HG03064 (cell line): ENCODE data around the gene MRPL2.
"Not testable (repeated sequence)": the region's sequence is repeated elsewhere in the genome, so short reads cannot be mapped to it uniquely, and the experiment has no call there.

Experiments
- ATAC-seq: cut with Tn5 transposase; IDR thresholded peaks from one replicate; pipeline ENCODE4 v1.9.1; 2021; ENCODE audit warnings: low read depth; ENCODE audit not compliant: unreplicated experiment

Gene MRPL2

DNA sequence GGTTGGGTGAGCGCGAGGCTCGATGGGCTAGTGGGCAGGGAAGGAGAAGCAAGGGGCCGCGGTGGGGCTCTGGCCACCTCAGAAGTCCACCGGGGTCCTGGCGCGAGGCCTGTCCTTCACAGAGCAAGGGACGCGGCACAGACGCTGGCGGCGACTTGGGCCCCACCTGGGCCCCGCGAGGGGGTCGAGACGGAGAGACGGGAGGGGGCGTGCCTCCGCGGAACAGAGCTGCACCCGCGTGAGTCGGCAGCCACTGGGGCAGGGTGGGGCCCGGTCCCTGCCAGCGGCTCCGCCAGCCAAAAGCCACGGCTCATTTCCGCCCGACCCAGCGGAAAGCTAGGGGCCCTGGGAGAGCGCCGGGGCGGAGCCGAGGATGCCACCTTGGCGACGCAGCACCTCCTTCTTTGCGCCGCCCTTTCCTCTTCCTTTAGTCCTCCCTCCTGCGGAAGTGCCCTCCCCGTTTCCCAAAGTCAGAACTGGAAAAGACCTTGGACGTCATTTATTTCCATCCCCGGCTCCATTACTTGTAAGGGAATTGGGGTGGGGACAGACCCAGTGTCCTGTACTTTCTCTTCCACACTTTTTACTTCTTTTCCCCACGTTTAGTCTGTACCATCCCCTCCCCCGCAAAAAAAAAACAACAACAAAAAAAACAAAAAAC lies 5.6 kb downstream of the MRPL2 start, which contains the start of gene CUL7:
Gene CUL7, minus strand, starts transcription at position 307 of the 661 bp plus-strand sequence. CDS start 1,063 bp downstream, outside the sequence.
- peak; percentile 61 for ATAC-seq

- ATAC-seq: peak; percentile 17
Observed at GRCh38 chr6:43052842-43053544, 6.2 kb downstream of the MRPL2 start.

GRCh38 chr6:43052225-43052841 lies 6.9 kb downstream of the MRPL2 start:
- no peak for ATAC-seq

DNA sequence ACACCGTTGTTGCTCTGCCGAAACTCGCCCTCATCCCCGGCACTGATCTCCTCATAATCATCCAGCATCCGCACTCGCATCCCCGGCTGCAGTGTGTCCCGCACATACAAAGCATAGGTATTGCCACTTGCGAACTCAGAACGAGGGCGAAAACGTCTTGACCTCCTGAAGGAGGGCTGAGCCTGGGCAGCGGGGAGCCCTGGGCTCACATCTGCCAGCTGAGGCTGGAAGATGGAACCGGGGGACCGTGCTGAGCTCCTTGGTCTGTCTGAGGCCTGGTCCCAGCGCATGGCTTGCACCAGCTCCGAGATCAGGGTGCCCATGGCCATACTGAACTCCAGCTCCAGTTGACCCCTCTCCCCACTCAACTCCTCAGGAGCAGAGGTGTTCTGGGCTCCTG lies 8.3 kb downstream of the MRPL2 start:
- no peak for ATAC-seq

GRCh38 chr6:43047998-43048397 lies 11.2 kb downstream of the MRPL2 start:
- ATAC-seq: no peak

- no peak for ATAC-seq
Observed at GRCh38 chr6:43045371-43045930, 13.8 kb downstream of the MRPL2 start.

DNA sequence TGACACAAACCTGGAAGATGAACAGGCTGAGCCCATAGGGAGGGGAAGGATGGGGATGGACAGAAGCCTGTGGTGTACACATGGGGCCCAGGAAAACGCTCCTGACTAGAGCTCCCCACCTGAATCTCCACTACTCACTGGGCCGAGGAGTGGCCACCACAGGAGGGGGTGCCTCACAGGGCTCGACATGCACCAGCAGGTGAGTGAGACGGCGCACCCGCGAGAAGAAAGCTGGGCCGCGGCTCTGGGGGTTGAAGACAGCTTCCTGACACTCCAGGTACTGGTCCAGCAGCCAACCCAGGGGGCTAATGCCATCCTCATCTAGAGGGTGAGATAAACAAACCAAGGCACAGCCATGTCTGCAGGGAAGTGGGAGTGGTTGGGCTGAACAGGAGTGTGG lies 15.9 kb downstream of the MRPL2 start:
- no peak for ATAC-seq

DNA sequence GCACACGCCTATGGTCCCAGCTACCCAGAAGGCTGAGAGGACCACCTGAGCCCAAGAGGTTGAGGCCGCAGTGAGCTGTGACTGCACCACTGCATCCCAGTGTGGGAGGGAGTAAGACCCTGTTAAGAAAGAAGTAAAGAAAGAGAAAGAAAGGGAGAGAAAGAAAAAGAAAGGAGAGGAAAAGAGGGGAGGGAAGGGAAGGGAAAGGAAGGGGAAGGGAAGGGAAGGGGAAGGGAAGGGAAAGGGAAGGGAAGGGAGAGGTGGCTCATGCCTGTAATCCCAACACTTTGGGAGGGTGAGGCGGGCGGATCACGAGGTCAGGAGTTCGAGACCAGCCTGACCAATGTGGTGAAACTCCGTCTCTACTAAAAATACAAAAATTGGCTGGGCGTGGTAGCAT lies 17.8 kb downstream of the MRPL2 start:
- not testable (repeated sequence) for ATAC-seq

GRCh38 chr6:43040542-43041257 lies 18.5 kb downstream of the MRPL2 start:
- no peak for ATAC-seq

DNA sequence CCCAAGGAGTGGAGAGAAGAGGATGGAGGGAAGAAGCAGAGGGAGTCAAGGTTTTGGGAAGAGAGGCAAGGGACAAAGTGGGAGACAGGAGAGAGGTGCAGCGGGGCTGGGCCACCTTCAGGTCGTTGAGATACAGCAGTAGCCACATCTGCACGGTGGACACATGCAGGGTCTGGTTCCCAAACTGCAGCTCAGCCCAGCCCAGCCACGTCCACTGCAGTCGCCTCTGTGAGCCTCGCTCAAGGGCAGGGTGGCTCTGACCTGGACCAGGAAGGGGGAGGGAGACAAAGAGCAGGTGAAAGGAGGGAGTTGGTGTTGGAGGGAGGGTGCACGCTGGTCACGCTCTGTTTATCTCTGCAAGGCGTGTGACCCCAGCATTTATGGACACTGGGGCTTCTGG lies 20.5 kb downstream of the MRPL2 start:
- ATAC-seq: no peak

GRCh38 chr6:43037706-43038105 lies 21.5 kb downstream of the MRPL2 start:
- no peak for ATAC-seq

GRCh38 chr6:43037197-43037596 lies 22.0 kb downstream of the MRPL2 start:
- no peak for ATAC-seq

- ATAC-seq: no peak
Observed at GRCh38 chr6:43036712-43037111, 22.5 kb downstream of the MRPL2 start.

DNA sequence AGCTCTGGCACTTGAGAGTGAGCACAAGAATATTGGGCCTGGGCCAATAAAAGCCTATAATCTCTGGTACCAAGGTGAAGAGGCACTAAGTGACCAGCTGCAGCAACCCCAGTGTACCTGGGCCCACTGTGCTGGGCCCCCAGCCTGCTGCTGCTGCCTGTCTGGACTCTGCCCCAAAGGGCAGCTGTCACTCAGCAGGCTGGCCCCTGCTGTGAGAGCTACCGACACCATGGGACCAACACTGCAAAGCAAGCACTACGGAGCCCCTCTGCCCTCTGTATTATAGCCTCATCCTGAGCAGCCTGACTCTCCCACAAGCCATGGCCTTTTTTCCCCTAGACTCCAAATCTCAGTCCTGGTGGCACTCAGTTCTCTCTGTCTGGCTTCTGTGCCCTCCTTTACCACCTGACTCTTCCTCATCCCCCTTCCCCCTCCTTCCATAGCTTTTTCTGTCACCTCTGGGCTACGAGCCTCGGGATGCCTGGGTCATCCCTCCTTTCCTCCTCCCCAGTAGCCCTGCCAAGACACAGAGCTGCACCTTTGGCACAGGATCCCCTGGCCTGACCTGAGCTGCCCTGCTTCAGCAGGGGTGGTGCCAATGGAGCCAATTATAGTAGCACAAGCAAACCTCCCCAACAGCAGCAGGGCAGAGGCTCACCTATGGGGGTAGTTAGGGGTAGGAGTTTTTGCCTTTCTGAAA lies 23.6 kb downstream of the MRPL2 start:
- ATAC-seq: no peak

DNA sequence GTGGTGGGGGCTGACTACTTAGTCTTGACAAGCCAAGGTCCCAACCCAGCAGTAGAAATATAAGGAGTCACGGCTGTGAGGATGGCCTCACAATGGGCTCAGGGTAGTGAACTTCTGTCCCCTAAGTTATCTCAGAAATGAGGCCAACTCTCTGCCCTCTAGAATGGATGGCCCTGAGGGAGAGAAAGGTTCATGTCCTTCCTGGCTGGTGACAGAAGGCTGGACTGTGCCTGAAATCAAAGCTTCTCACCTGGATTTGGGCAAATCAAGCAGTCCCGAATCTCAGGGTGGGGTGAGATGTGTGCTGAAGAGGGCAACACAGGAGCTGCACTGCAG lies 25.1 kb downstream of the MRPL2 start:
- ATAC-seq: no peak

DNA sequence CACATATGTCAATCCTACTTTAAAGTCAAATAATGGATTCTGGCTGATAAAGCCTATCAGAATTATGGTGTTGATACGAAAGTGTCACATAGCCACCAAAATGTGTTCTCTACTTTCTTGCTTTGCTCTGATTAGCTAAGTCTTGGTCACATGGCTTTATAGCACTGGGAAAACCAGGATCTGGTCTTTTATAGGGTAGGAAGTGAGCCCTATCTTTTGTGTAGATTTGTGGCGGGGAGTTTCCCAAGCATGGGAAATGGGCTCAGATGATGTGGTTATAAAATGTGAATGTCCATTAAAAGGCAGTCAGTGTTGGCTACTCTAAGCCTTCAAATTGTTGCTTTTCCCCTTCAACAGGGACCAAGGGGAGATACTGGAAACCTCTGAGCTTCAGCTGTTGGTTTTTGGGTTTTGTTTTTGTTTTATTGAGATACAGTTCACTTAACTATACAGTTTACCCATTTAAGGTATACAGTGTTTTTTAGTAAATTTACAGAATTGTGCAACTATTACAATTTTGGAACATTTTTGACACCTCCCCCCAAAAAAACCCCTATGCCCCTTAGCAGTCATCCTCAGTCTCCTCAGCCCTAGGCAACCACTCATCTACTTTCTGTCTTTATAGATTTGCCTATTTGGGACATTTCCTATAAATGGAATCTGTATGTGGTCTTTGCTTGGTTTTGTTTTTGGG lies 25.6 kb downstream of the MRPL2 start:
- ATAC-seq: no peak

- no peak for ATAC-seq
Observed at GRCh38 chr6:43032326-43032725, 26.9 kb downstream of the MRPL2 start.

- ATAC-seq: no peak
Observed at GRCh38 chr6:43029120-43029519, 30.1 kb downstream of the MRPL2 start.

DNA sequence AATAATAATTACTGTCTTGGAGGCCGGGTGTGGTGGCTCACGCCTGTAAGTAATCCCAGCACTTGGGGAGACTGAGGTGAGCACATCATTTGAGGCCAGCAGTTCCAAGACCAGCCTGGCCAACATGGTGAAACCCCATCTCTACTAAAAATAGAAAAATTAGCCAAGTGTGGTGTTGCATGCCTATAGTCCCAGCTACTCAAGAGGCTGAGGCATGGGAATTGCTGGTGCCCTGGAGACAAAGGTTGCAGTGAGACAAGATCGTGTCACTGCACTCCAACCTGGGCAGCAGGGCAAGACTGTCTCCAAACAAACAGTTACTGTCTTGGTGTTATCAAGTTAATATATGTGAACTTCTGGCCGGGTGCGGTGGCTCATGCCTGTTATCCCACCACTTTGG lies 32.9 kb downstream of the MRPL2 start:
- no peak for ATAC-seq

DNA sequence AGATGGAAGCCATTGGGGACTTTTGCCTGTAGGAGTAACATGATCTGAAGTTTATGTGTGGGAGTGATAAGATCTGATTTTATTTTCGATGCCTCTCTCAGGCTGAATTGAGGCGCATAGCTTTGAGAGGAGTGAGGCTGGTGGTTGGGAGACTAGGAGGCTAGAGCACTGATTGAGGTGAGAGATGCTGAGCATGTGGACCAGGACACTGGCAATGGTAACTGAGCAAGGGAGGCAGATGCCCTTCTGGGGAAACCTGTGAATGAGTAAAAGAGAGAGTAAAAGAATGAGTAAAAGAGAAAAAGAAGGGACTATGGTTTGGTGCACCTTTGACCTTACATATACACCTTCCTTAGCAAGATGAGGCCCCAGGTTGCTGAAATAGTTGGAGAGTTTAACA lies 34.8 kb downstream of the MRPL2 start:
- no peak for ATAC-seq
